Gastrocnemius medialis (tissue), 4 donors: Measurements from ENCODE around the gene CALN1.

Experiments
- CTCF ChIP-seq, 5 experiments: fragments of 450-650 bp in 3 of 5; fragments of 200-600 bp in 2 of 5; sonication (generic) in 2 of 5; IDR thresholded peaks in 4 of 5; conservative IDR thresholded peaks in 1 of 5; 1 replicate in 4 of 5; 2 replicates in 1 of 5; pipeline ENCODE4 v1.5.1; 2016 to 2019; ENCODE audit warnings: antibody characterized with exemption in 5 of 5, mild to moderate bottlenecking in 3 of 5, moderate library complexity in 3 of 5
- POLR2A ChIP-seq, 2 donors: fragments of 450-650 bp; IDR thresholded peaks; one replicate each; pipeline ENCODE4 v1.6.1; 2017; ENCODE audit warnings: antibody characterized with exemption in 2 of 2, mild to moderate bottlenecking in 2 of 2, moderate library complexity in 2 of 2

- TF ChIP-seq CTCF (IDR thresholded peaks at IDR 0.05 in 4 of 5, conservative IDR thresholded peaks at IDR 0.05 in 1 of 5) (no peak), POLR2A (IDR thresholded peaks at IDR 0.05) (no peak)
These were observed 634.9 kb downstream of the CALN1 start for GRCh38 chr7:71777278-71777677.
